ENCODE data around the gene GATB. TPM values are rescaled to one million over a fixed set of nuclear protein-coding genes. Genes with fewer than 3 reads are reported as not detected.

GATB gene
- total and polyA plus RNA-seq, 10 of the 15 experiments (the other 5 are each of a cell fraction or from before 2014, with no cell fraction given): 20.5 to 37.3 (median 30.5) TPM

DNA sequence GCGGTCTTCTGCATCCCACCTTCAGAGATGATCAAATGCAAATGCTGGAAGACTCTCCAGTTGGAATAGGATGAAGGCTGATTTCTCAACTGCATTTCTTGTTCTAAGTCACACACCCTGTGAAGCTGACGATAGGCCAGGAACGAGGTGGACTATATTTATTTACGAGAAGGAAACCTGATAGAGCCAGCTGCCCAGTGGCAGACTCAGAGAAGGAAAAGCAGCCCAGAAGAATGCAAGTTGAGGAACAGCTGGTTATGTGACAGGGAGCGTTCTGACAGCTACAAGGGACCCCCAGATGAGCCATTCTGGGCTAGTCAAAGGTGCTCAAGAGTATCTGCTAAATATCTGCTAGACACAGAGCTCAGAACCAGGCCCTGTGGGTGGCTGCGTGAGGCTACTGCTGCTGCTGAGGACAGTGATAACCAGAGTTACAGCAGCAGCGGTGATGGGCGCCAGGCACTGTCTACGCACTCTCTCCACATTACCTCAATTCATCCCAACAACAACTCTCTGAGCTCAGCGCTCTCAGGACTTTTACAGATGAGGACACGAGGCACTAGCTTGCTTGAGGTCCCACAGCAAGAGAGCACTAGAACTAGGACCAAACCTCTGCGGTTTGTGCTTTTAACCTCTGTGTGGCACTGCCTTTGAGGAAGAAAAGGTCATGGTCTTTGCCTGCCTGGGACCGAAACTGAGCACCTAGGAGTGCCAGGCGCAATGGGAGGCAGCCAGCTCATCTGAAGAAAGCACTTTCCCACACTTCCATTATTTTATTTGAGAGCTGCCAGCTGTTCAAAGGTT, 69.0 kb downstream of the GATB start:
- DNase-seq (ENCODE audit: low read depth, low spot score) (no peak), FAIRE-seq (no peak), ATAC-seq (no peak)
- Histone ChIP-seq H4K20me1 (ENCODE audit: control insufficient read depth, insufficient read depth) (no peaks in the 10 kb centered on the region), H3K79me2 (ENCODE audit: control insufficient read depth, insufficient read depth, low read length) (no peaks in the 10 kb centered on the region), H3K9ac (ENCODE audit: control insufficient read depth, insufficient read depth, low read length) (no peak overlapping the region), H3K4me2 (ENCODE audit: control insufficient read depth, insufficient read depth) (no peak overlapping the region), H3K9me3 (replicated peaks; ENCODE audit: control insufficient read depth, insufficient read depth, low read length) (no peaks in the 10 kb centered on the region), H3K4me1 (ENCODE audit: control insufficient read depth, insufficient read depth, low read length) (no peaks in the 10 kb centered on the region), H3K4me3 (no peak overlapping the region), H3K27me3 (replicated peaks in 1 of 2; ENCODE audit: control insufficient read depth in 2 of 2, insufficient read depth in 2 of 2, low read length in 1 of 2) (no peaks in the 10 kb centered on the region), H3K27ac (ENCODE audit: control insufficient read depth, insufficient read depth) (no peak overlapping the region), H2AFZ (ENCODE audit: control insufficient read depth, low read depth, low read length) (no peak overlapping the region), H3K36me3 (ENCODE audit: control insufficient read depth in 2 of 2, insufficient read depth in 2 of 2, low read length in 1 of 2) (no peaks in the 10 kb centered on the region; a peak in 2 of 4 replicates)
- no TSS peak for BruUV-seq (replicated peaks)
- in situ Hi-C loops (cut with MboI): no loop called here
- POLR2A ChIA-PET: no interaction called here
- RAD21 ChIA-PET (ENCODE audit: unreplicated experiment): no interaction called here
- TF ChIP-seq ZNF274 (IDR thresholded peaks at IDR 0.05; ENCODE audit: insufficient read depth, insufficient read length) (no peak), SMC3 (IDR thresholded peaks at IDR 0.05; ENCODE audit: borderline replicate concordance, low read length) (no peak)
- SMC1A ChIA-PET (ENCODE audit: uncharacterized antibody, unreplicated experiment): interaction anchor here (0.5 kb wide), 1 partner anchor 129 kb away, joined by 3 read pairs; no protein-coding TSS in a partner anchor
- CTCF ChIA-PET: no interaction called here
- WGBS (ENCODE audit: insufficient coverage, insufficient replicate concordance, low lambda C conversion rate, missing lambda C conversion rate): 80% methylated on average over 13 of the region's 14 CpGs
- intact Hi-C loops (cut with micrococcal nuclease; ENCODE audit: unreplicated experiment): no loop called here

DNA sequence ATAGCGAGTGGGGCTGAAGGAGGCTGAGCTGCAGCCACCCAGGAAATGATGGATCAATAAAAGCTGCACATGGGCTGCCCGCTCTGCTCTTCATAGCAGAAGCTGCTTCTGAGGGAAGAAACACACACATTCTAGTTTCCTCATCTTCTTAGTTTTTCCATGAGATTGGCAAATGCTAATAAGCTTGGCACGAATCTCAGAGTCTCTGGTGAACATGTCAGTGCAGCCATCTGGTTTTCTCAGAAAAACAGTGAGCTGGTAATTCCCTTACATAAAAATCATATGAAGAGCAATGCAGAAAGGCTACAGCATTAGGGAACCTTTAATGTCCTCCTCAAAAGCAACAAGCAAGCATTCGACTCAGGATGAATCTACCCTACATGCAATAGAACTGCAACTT, 69.9 kb downstream of the GATB start:
- WGBS (ENCODE audit: insufficient coverage, insufficient replicate concordance, low lambda C conversion rate, missing lambda C conversion rate): 74% methylated on average over 4 of the region's 4 CpGs
- POLR2A ChIA-PET: no interaction called here
- no peak for FAIRE-seq
- ATAC-seq: no peak
- H3K79me2 ChIP-seq (ENCODE audit: control insufficient read depth, insufficient read depth, low read length): no peaks in the 10 kb centered on the region
- H3K36me3 ChIP-seq (ENCODE audit: control insufficient read depth in 2 of 2, insufficient read depth in 2 of 2, low read length in 1 of 2): no peaks in the 10 kb centered on the region; a peak in 1 of 4 replicates
- H3K4me3 ChIP-seq: no peak overlapping the region
- no peak overlapping the region for H2AFZ ChIP-seq (ENCODE audit: control insufficient read depth, low read depth, low read length)
- RAD21 ChIA-PET (ENCODE audit: unreplicated experiment): no interaction called here
- no peak overlapping the region for H3K27ac ChIP-seq (ENCODE audit: control insufficient read depth, insufficient read depth)
- SMC1A ChIA-PET (ENCODE audit: uncharacterized antibody, unreplicated experiment): no interaction called here
- no peaks in the 10 kb centered on the region for H4K20me1 ChIP-seq (ENCODE audit: control insufficient read depth, insufficient read depth)
- intact Hi-C loops (cut with micrococcal nuclease; ENCODE audit: unreplicated experiment) (no loop called here), in situ Hi-C loops (cut with MboI) (no loop called here)
- H3K27me3 ChIP-seq (replicated peaks in 1 of 2; ENCODE audit: control insufficient read depth in 2 of 2, insufficient read depth in 2 of 2, low read length in 1 of 2): no peaks in the 10 kb centered on the region
- no peaks in the 10 kb centered on the region for H3K4me1 ChIP-seq (ENCODE audit: control insufficient read depth, insufficient read depth, low read length)
- no peaks in the 10 kb centered on the region for H3K9me3 ChIP-seq (replicated peaks; ENCODE audit: control insufficient read depth, insufficient read depth, low read length)
- no peak overlapping the region for H3K4me2 ChIP-seq (ENCODE audit: control insufficient read depth, insufficient read depth)
- no TSS peak for BruUV-seq (replicated peaks)
- CTCF ChIA-PET: no interaction called here
- no peak for DNase-seq (ENCODE audit: low read depth, low spot score)
- H3K9ac ChIP-seq (ENCODE audit: control insufficient read depth, insufficient read depth, low read length): no peak overlapping the region
- TF ChIP-seq NRF1 (conservative IDR thresholded peaks at IDR 0.05; ENCODE audit: low read depth, low read length) (no peak), CBX5 (IDR thresholded peaks at IDR 0.05; ENCODE audit: low read depth) (no peak), BACH1 (IDR thresholded peaks at IDR 0.05; ENCODE audit: borderline replicate concordance) (no peak), BRCA1 (IDR thresholded peaks at IDR 0.05; ENCODE audit: low read depth, low read length) (no peak), FOXM1 (IDR thresholded peaks at IDR 0.05; ENCODE audit: low read depth, low read length) (no peak), ZBTB11 (CRISPR knock-in tag; IDR thresholded peaks at IDR 0.05) (no peak), ZNF274 (IDR thresholded peaks at IDR 0.05; ENCODE audit: insufficient read depth, insufficient read length) (no peak)
- TF ChIP-seq, protein P1, sequence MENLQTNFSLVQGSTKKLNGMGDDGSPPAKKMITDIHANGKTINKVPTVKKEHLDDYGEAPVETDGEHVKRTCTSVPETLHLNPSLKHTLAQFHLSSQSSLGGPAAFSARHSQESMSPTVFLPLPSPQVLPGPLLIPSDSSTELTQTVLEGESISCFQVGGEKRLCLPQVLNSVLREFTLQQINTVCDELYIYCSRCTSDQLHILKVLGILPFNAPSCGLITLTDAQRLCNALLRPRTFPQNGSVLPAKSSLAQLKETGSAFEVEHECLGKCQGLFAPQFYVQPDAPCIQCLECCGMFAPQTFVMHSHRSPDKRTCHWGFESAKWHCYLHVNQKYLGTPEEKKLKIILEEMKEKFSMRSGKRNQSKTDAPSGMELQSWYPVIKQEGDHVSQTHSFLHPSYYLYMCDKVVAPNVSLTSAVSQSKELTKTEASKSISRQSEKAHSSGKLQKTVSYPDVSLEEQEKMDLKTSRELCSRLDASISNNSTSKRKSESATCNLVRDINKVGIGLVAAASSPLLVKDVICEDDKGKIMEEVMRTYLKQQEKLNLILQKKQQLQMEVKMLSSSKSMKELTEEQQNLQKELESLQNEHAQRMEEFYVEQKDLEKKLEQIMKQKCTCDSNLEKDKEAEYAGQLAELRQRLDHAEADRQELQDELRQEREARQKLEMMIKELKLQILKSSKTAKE (IDR thresholded peaks at IDR 0.05; ENCODE audit: low read depth, poor library complexity, severe bottlenecking): no peak

Data from GM12878 (cell line).